B cell (primary cell): ENCODE data around the gene STK24. TPM values are rescaled to one million over a fixed set of nuclear protein-coding genes. Genes with fewer than 3 reads are reported as not detected.

Source experiments
- ATAC-seq: fragments of 200-7000 bp; cut with Tn5 transposase; one replicate; pipeline ENCODE4 v1.10.0; 2021; ENCODE audit warnings: low read depth, mild to moderate bottlenecking, moderate number of reproducible peaks, moderate library complexity
- CTCF ChIA-PET: fragments of 350-600 bp; sonication (Branson Sonifier 250); formaldehyde crosslinking; loops from one replicate; lab custom pipeline; 2021; ENCODE audit warnings: antibody characterized with exemption, inconsistent platforms; lab: Charles Lee
- POLR2A ChIA-PET: fragments of 350-600 bp; sonication (Branson Sonifier 250); formaldehyde crosslinking; loops from one replicate; lab custom pipeline; 2021; ENCODE audit warnings: antibody characterized with exemption; lab: Charles Lee
- DNase-seq: peaks from one replicate; pipeline ENCODE4 v3.0.0; 2013
- H2AFZ ChIP-seq: 2 replicates; pipeline ENCODE4 v1.6.1; 2012; ENCODE audit warnings: mild to moderate bottlenecking, low read depth, low read length; ENCODE audit not compliant: insufficient read depth, poor library complexity, severe bottlenecking
- H3K27ac ChIP-seq, 2 donors: 1 replicate in 1 of 2; 2 replicates in 1 of 2; pipeline ENCODE4 v1.5.1; 2012 to 2013; ENCODE audit warnings: low read length in 2 of 2, mild to moderate bottlenecking in 2 of 2, moderate library complexity in 1 of 2
- H3K27me3 ChIP-seq, 4 experiments: fragments of 200-600 bp in 1 of 4; sonication (generic) in 1 of 4; replicated peaks in 1 of 4; 1 replicate in 2 of 4; 2 replicates in 2 of 4; pipeline versions ENCODE4 v1.6.1 to v1.7.0; 2013 to 2016; ENCODE audit warnings: low read length in 3 of 4, mild to moderate bottlenecking in 2 of 4, mixed read lengths in 1 of 4, moderate library complexity in 1 of 4; ENCODE audit not compliant: insufficient read depth in 4 of 4, control insufficient read depth in 3 of 4; ENCODE audit errors: control extremely low read depth in 1 of 4
- H3K36me3 ChIP-seq, 2 experiments: replicated peaks in 1 of 2; 1 replicate in 1 of 2; 2 replicates in 1 of 2; pipeline versions ENCODE4 v1.6.1 to v1.7.1; 2013; ENCODE audit warnings: low read length in 1 of 2; ENCODE audit not compliant: insufficient read depth in 2 of 2, control insufficient read depth in 1 of 2; ENCODE audit errors: control extremely low read depth in 1 of 2, extremely low read depth in 1 of 2
- H3K4me1 ChIP-seq, 2 donors: fragments of 200-600 bp in 1 of 2; sonication (generic) in 1 of 2; 1 replicate in 1 of 2; 2 replicates in 1 of 2; pipeline versions ENCODE4 v1.5.1 to v1.6.1; 2013 to 2017; ENCODE audit warnings: low read length in 2 of 2; ENCODE audit not compliant: control insufficient read depth in 2 of 2, insufficient read depth in 2 of 2
- H3K4me2 ChIP-seq: replicated peaks from 2 replicates; pipeline ENCODE3; 2012; ENCODE audit warnings: mild to moderate bottlenecking, low read depth, low read length; ENCODE audit not compliant: poor library complexity, severe bottlenecking
- H3K4me3 ChIP-seq, 5 experiments: fragments of 200-600 bp in 1 of 5; sonication (generic) in 1 of 5; 1 replicate in 3 of 5; 2 replicates in 2 of 5; pipeline versions ENCODE4 v1.5.1 to v1.7.0; 2011 to 2016; ENCODE audit warnings: low read length in 4 of 5, mild to moderate bottlenecking in 4 of 5, low read depth in 2 of 5, control low read depth in 1 of 5, moderate library complexity in 1 of 5; ENCODE audit not compliant: insufficient read depth in 1 of 5; ENCODE audit errors: control extremely low read depth in 1 of 5, extremely low read depth in 1 of 5
- H3K79me2 ChIP-seq: fragments of 200-600 bp; sonication (generic); one replicate; pipeline ENCODE4 v1.6.0; 2016; ENCODE audit warnings: low read length; ENCODE audit not compliant: control insufficient read depth, insufficient read depth
- H3K9ac ChIP-seq: fragments of 200-600 bp; sonication (generic); 2 replicates; pipeline ENCODE4 v1.6.1; 2017; ENCODE audit warnings: mild to moderate bottlenecking, low read length, moderate library complexity
- H3K9me3 ChIP-seq, 3 donors: one replicate each; pipeline versions ENCODE4 v1.6.1 to v1.7.1; 2013; ENCODE audit warnings: low read length in 2 of 3; ENCODE audit not compliant: control insufficient read depth in 2 of 3, insufficient read depth in 1 of 3; ENCODE audit errors: control extremely low read depth in 1 of 3
- H4K20me1 ChIP-seq: 2 replicates; pipeline ENCODE4 v1.6.0; 2012; ENCODE audit warnings: mild to moderate bottlenecking, low read length; ENCODE audit not compliant: insufficient read depth, control insufficient read depth, poor library complexity, severe bottlenecking
- H3K27ac Mint-ChIP-seq: one replicate; pipeline ENCODE4 v1.8.0; 2021; ENCODE audit warnings: mixed read lengths
- H3K27me3 Mint-ChIP-seq: one replicate; pipeline ENCODE4 v1.8.0; 2021; ENCODE audit warnings: mixed read lengths
- H3K4me1 Mint-ChIP-seq: one replicate; pipeline ENCODE4 v1.8.0; 2021; ENCODE audit warnings: mixed read lengths
- H3K4me3 Mint-ChIP-seq: one replicate; pipeline ENCODE4 v1.8.0; 2021; ENCODE audit warnings: mixed read lengths
- H3K9me3 Mint-ChIP-seq: one replicate; pipeline ENCODE4 v1.8.0; 2022; ENCODE audit warnings: mixed read lengths; ENCODE audit not compliant: insufficient read depth
- EZH2 ChIP-seq: IDR thresholded peaks from 2 replicates; pipeline ENCODE4 v1.6.1; 2012; ENCODE audit warnings: borderline replicate concordance, low read depth, mild to moderate bottlenecking, moderate library complexity, low read length; ENCODE audit not compliant: insufficient read depth, poor library complexity, severe bottlenecking
- WGBS: methylation state at CpG from one replicate; pipeline ENCODE4 v1.1.5; 2013; ENCODE audit warnings: missing lambda C conversion rate; ENCODE audit not compliant: insufficient coverage; 5-methylcytosine and 5-hydroxymethylcytosine counted together
- intact Hi-C: fragments of 100-400 bp; cut with micrococcal nuclease; formaldehyde crosslinking; loops from one replicate; pipeline ENCODE4 v1.10.0; 2022
- polyA plus RNA-seq: library from polyadenylated mRNA; depleted of rRNA; stranded (reverse); fragments of >200 nt; gene quantifications from 2 replicates; pipeline ENCODE4 v1.2.3, GENCODE V29; 2012
- total RNA-seq, 2 donors: library from RNA; stranded (reverse); fragments of 120-200 nt in 1 of 2; gene quantifications; 1 replicate in 1 of 2; 2 replicates in 1 of 2; pipeline versions ENCODE4 v1.2.3 to v1.2.4, GENCODE V29; 2013 to 2022
- TF ChIP-seq, protein P1 (sequence below): fragments of 200-600 bp; IDR thresholded peaks from one replicate; pipeline ENCODE4 v1.8.0; 2022; ENCODE audit warnings: antibody characterized with exemption, mild to moderate bottlenecking

STK24 gene
- total and polyA plus RNA-seq, 2 donors (not counting 1 experiment from before 2014, with no cell fraction given), result 47.2 to 117 TPM

DNA sequence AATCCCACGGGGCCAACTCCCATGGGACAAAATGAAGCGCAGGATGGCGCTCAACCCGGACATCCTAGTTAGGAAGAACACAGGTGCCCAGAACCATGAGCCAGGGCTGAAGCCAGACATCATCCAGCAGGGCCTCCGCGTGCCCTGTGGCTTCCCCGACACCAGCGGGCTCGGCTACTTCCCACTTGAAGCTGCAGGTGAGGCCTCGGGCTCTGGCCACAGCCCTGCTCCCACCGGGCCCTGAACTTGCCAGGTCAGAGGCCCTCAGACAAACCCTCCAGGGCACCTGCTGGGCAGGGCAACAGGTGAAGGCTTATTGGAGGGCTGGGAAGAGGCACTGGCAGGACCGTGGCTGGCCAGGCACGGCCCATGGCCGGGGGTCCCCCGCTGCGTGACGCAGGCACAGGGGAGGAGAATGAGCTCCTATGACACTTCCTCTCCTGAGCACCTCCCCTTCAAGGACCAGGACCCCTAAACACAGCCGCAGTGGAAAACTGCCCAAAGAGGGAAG, 117.7 kb downstream of the STK24 start:
- CTCF ChIA-PET, result no interaction called here
- H3K27ac ChIP-seq, result no peak overlapping the region

DNA sequence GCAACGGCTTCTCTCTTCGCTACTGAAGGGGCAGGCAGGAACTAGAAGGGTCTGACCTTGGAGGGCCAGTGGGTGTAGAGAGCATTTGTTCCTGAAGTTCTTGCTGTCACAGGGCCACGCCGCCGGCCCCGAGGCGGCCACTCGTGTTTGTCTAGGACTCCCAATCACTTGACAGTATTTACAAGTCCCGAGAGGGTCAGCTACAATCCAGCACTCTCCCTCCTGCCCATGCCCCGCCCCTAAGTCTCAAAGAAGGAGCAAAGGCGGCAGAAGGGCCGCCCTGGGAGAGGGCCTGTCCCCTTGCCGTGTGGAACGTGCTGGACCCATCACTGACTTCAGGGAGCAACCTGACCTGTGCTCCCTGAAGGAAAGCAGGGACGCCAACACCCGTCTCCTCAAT, 118.5 kb downstream of the STK24 start:
- H3K9me3 Mint-ChIP-seq, result no peaks in the 10 kb centered on the region

More for the DNA sequence above, 117.7 kb downstream of the STK24 start:
- Histone ChIP-seq H3K4me2 (no peak overlapping the region), H4K20me1 (peaks cover 47% of the 10 kb centered on the region), H3K9ac (no peak overlapping the region), H3K27me3 (no peaks in the 10 kb centered on the region), H3K4me1 (no peaks in the 10 kb centered on the region), H3K4me3 (no peak overlapping the region), H3K36me3 (peaks cover 3 to 86% of the 10 kb centered on the region in 2 experiments), H3K9me3 (no peaks in the 10 kb centered on the region), H3K79me2 (peaks cover 24% of the 10 kb centered on the region), H2AFZ (no peak overlapping the region)
- H3K4me3 Mint-ChIP-seq, result no peak overlapping the region
- WGBS, result 97% methylated on average over 18 of the region's 18 CpGs
- intact Hi-C loops, result no loop called here
- TF ChIP-seq, protein P1, sequence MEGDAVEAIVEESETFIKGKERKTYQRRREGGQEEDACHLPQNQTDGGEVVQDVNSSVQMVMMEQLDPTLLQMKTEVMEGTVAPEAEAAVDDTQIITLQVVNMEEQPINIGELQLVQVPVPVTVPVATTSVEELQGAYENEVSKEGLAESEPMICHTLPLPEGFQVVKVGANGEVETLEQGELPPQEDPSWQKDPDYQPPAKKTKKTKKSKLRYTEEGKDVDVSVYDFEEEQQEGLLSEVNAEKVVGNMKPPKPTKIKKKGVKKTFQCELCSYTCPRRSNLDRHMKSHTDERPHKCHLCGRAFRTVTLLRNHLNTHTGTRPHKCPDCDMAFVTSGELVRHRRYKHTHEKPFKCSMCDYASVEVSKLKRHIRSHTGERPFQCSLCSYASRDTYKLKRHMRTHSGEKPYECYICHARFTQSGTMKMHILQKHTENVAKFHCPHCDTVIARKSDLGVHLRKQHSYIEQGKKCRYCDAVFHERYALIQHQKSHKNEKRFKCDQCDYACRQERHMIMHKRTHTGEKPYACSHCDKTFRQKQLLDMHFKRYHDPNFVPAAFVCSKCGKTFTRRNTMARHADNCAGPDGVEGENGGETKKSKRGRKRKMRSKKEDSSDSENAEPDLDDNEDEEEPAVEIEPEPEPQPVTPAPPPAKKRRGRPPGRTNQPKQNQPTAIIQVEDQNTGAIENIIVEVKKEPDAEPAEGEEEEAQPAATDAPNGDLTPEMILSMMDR, result no peak
- no peak for TF ChIP-seq EZH2
- POLR2A ChIA-PET, result no interaction called here
- no peaks in the 10 kb centered on the region for H3K9me3 Mint-ChIP-seq
- H3K27me3 Mint-ChIP-seq, result no peaks in the 10 kb centered on the region
- ATAC-seq (no peak), DNase-seq (no peak)
- H3K27ac Mint-ChIP-seq, result no peak overlapping the region
- no peaks in the 10 kb centered on the region for H3K4me1 Mint-ChIP-seq

More for the DNA sequence above, 118.5 kb downstream of the STK24 start:
- Histone ChIP-seq H4K20me1 (peaks cover 42% of the 10 kb centered on the region), H2AFZ (no peak overlapping the region), H3K9ac (no peak overlapping the region), H3K4me1 (no peaks in the 10 kb centered on the region), H3K9me3 (no peaks in the 10 kb centered on the region), H3K36me3 (peaks cover 3 to 88% of the 10 kb centered on the region in 2 experiments), H3K4me2 (no peak overlapping the region), H3K27ac (no peak overlapping the region), H3K79me2 (peaks cover 18% of the 10 kb centered on the region), H3K4me3 (no peak overlapping the region), H3K27me3 (no peaks in the 10 kb centered on the region)
- no peaks in the 10 kb centered on the region for H3K4me1 Mint-ChIP-seq
- no peaks in the 10 kb centered on the region for H3K27me3 Mint-ChIP-seq
- intact Hi-C loops, result no loop called here
- ChIA-PET POLR2A (no interaction called here), CTCF (no interaction called here)
- TF ChIP-seq EZH2, result no peak
- TF ChIP-seq, protein P1, result no peak
- 96% methylated on average over 12 of the region's 16 CpGs for WGBS
- H3K27ac Mint-ChIP-seq, result no peak overlapping the region
- DNase-seq (no peak), ATAC-seq (no peak)
- H3K4me3 Mint-ChIP-seq, result no peak overlapping the region
